Ovary (tissue), 9 donors: Measurements from ENCODE around the gene SMIM5. TPM values are rescaled to one million over a fixed set of nuclear protein-coding genes. Genes with fewer than 3 reads are reported as not detected.

Experiments used
- DNase-seq, 5 donors: peaks; one replicate each; pipeline ENCODE4 v3.0.0-alpha.2; 2019 to 2020
- H3K27ac ChIP-seq, 2 donors: fragments of 200-600 bp; one replicate each; pipeline versions ENCODE4 v1.5.1 to v1.8.0; 2019 to 2022
- H3K27me3 ChIP-seq: fragments of 200-600 bp; one replicate; pipeline ENCODE4 v1.8.0; 2022
- H3K36me3 ChIP-seq: fragments of 200-600 bp; sonication (generic); one replicate; pipeline ENCODE4 v1.5.1; 2019
- H3K4me1 ChIP-seq: one replicate; pipeline ENCODE4 v1.8.1; 2013; ENCODE audit warnings: mild to moderate bottlenecking, moderate library complexity; ENCODE audit not compliant: insufficient read depth
- H3K4me3 ChIP-seq: fragments of 200-600 bp; sonication (generic); one replicate; pipeline ENCODE4 v1.5.1; 2017
- H3K9me3 ChIP-seq, 2 donors: fragments of 200-600 bp in 1 of 2; sonication (generic) in 1 of 2; one replicate each; pipeline versions ENCODE4 v1.5.1 to v1.8.1; 2013 to 2019; ENCODE audit warnings: mild to moderate bottlenecking in 1 of 2, moderate library complexity in 1 of 2
- EP300 ChIP-seq: sonication (generic); formaldehyde crosslinking; IDR thresholded peaks from one replicate; pipeline ENCODE4 v1.6.1; 2017; ENCODE audit warnings: antibody characterized with exemption
- POLR2A ChIP-seq: fragments of 450-650 bp; IDR thresholded peaks from one replicate; pipeline ENCODE4 v1.6.1; 2017; ENCODE audit warnings: antibody characterized with exemption, mild to moderate bottlenecking, moderate library complexity
- WGBS, 3 donors: extraction: QIAGEN DNeasy Blood & Tissue Kit in 1 of 3; methylation state at CpG; one replicate each; pipeline versions ENCODE4 v1.1.5 to v1.1.7; 2013 to 2017; 5-methylcytosine and 5-hydroxymethylcytosine counted together
- intact Hi-C, 4 donors: fragments of 100-400 bp; cut with DNase I; formaldehyde crosslinking; loops; one replicate each; pipeline versions ENCODE4 v1.11.0 to v1.15.1; 2022 to 2023
- polyA plus RNA-seq, 2 donors: library from polyadenylated mRNA; stranded (reverse); fragments of 200-250 nt in 1 of 2; fragments of 350-450 nt in 1 of 2; fragmentation: Illumina TruSeq in 1 of 2; extraction: RNeasy Lipid Tissue Mini Kit (QIAGEN cat#74804) in 1 of 2; gene quantifications; one replicate each; pipeline ENCODE4 v1.2.3, GENCODE V29; 2013 to 2014
- total RNA-seq, 7 donors: library from RNA; depleted of rRNA in 2 of 7; stranded (reverse); fragments of >200 nt in 2 of 7; fragmentation: NEBNext Ultra II Directional in 3 of 7; extraction: Animal tissue kit (Norgen Biotek cat#: 25700) in 3 of 7; gene quantifications; one replicate each; pipeline versions ENCODE4 v1.1.0 to v1.2.4, GENCODE V29; 2016 to 2023
- TF ChIP-seq, protein P1 (sequence below), 3 donors: fragments of 450-650 bp in 2 of 3; fragments of 200-600 bp in 1 of 3; IDR thresholded peaks; one replicate each; pipeline versions ENCODE4 v1.5.1 to v1.8.0; 2016 to 2022; ENCODE audit warnings: antibody characterized with exemption in 3 of 3, mild to moderate bottlenecking in 1 of 3
- donor health status: DM: no; HTN: no; CAD: no; lungs with moderate emphysema.
- donor health status: DM: no; HTN: no; CAD: no.
- donor health status: Bipolar disorder and iron deficiency.
- donor health status: DM: yes; HTN: yes; CAD: no.
- donor health status: DM: no; HTN: no; CAD: no.
- donor health status: DM: yes; HTN: yes; CAD: no.

The SMIM5 gene
- total and polyA plus RNA-seq, 9 donors, result 0.51 to 7.9 (median 1.3) TPM

DNA sequence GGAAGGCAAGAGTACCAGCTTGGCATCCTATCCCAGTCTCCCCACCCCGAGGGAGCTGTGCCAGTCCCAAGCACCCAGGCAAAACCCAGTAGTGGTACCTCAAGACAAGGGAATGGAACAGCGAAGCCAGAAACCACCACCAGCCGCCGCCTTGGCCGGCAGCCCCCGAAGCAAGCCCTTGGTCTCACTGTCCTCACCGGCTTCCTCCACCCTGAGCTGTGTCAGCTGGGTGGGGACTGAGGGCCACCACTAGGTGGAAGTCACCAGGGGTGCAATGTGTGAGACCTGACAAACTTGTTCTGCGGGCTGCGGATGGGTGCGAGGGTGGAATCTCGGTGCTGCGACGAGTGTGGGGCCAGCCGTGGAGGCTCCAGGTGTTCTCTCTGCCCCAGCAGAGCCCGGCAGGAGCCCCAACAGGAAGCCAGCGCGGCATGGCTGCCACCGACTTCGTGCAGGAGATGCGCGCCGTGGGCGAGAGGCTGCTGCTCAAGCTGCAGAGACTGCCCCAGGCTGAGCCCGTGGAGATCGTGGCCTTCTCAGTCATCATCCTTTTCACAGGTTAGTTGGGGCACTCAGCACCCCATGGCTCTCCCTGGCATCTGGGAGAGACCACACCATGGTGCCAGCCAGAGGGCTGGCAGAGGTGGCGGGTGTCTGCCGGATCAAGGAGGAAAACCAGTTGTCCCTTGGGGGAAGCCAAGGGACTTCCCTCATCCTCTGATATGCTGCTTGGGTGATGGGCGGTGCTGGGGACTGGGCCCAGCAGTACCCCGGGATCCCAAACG lies 6.7 kb downstream of the SMIM5 start:
- Histone ChIP-seq H3K4me1 (no peaks in the 10 kb centered on the region), H3K9me3 (no peaks in the 10 kb centered on the region), H3K4me3 (no peak overlapping the region), H3K27me3 (no peaks in the 10 kb centered on the region), H3K36me3 (no peaks in the 10 kb centered on the region), H3K27ac (no peak overlapping the region)
- WGBS, 3 donors, result 93% methylated on average over 29 to 30 of the region's 30 CpGs
- intact Hi-C loops, result no loop called here
- no peak for DNase-seq
- TF ChIP-seq POLR2A (no peak), EP300 (no peak)
- TF ChIP-seq, protein P1, sequence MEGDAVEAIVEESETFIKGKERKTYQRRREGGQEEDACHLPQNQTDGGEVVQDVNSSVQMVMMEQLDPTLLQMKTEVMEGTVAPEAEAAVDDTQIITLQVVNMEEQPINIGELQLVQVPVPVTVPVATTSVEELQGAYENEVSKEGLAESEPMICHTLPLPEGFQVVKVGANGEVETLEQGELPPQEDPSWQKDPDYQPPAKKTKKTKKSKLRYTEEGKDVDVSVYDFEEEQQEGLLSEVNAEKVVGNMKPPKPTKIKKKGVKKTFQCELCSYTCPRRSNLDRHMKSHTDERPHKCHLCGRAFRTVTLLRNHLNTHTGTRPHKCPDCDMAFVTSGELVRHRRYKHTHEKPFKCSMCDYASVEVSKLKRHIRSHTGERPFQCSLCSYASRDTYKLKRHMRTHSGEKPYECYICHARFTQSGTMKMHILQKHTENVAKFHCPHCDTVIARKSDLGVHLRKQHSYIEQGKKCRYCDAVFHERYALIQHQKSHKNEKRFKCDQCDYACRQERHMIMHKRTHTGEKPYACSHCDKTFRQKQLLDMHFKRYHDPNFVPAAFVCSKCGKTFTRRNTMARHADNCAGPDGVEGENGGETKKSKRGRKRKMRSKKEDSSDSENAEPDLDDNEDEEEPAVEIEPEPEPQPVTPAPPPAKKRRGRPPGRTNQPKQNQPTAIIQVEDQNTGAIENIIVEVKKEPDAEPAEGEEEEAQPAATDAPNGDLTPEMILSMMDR (IDR thresholded peaks at IDR 0.05), result no peak

DNA sequence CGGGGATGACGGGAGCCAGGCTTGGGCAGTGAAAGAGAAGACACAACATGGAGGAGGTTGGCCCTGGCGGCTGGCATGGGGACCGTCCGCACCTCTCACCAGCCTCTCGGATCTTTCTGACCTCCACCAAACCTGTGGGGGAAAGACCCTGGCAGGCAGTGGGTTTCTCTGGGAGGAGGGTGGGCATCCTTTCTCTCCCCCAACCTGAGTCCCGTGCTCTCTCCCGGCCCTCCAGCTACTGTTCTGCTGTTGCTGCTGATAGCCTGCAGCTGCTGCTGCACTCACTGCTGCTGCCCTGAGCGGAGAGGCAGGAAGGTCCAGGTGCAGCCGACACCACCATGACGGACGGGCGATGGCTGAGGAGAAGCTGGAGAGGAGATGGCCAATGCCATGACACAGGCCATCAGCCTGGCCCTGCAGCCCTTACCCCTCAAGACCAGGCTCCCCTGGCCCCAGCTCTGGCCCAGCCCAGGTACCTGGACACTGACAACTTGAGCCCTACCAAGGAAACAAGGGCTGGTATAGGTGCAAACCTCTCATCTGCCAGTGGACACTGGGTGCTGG lies 7.4 kb downstream of the SMIM5 start:
- Histone ChIP-seq H3K9me3 (no peaks in the 10 kb centered on the region), H3K4me3 (no peak overlapping the region), H3K27me3 (no peaks in the 10 kb centered on the region), H3K4me1 (no peaks in the 10 kb centered on the region), H3K36me3 (no peaks in the 10 kb centered on the region), H3K27ac (no peak overlapping the region)
- DNase-seq, result no peak
- TF ChIP-seq POLR2A (no peak), EP300 (no peak)
- TF ChIP-seq, protein P1 (IDR thresholded peaks at IDR 0.05), result no peak
- whole genome bisulfite sequencing, 3 donors, result 85 to 90% (median 90%) methylated on average over 13 of the region's 13 CpGs
- intact Hi-C loops, result no loop called here

DNA sequence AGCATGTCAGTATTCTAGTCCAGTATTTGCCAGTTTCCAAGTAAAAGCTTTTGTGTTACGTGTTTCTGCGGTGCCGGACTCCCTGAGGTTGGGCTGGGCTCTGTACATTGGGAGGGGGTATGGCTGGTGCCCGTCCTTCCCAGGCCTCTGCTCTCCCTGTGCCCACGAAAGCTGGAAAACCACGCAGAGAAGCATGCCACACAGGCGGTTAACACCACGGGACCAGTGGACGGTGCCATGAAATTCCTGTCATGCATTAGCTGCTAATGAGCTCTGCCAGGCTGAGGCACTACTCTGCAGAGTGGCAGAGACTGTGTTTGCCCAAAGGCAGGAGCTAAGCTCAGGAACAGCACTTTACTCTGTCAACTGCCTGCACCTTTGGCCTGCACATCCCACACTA lies 8.1 kb downstream of the SMIM5 start:
- no peak overlapping the region for H3K27ac ChIP-seq
- H3K27me3 ChIP-seq, result no peaks in the 10 kb centered on the region
- no peaks in the 10 kb centered on the region for H3K9me3 ChIP-seq
- DNase-seq, result no peak
- intact Hi-C loops, result no loop called here
- H3K4me3 ChIP-seq, result no peak overlapping the region
- WGBS, 3 donors, result 89 to 91% (median 90%) methylated on average over 9 of the region's 9 CpGs
- H3K36me3 ChIP-seq, result no peaks in the 10 kb centered on the region
- no peaks in the 10 kb centered on the region for H3K4me1 ChIP-seq
- no peak for TF ChIP-seq POLR2A
- no peak for TF ChIP-seq EP300
- TF ChIP-seq, protein P1 (IDR thresholded peaks at IDR 0.05), result no peak

DNA sequence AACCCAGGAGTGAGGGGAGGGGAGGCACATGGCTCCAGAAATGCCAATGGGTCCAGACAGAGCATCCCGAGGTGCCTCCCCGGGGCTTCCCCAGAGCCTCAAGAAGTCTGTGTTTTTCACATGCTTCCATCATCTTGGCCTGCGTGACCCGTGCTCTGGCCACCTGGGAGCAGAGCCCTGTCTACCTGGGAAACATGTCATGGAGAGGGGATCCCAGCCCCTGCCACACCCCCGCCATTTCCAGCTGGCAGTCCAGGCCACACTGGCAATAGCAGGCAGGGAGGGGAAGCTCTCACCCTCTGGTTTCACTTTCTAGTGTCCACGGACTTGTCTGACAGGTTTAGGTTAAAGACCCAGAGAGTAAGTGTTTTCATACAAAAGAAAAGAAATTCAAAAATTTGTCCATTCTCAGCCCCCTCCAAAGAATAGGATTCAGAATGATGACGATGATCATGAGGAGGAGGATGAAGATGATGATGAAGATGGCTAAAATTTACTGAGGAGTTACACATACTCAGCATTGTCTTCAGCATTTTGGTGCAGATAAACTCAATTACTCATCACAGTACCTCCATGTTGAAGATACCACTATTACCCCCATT lies 9.0 kb downstream of the SMIM5 start:
- H3K27me3 ChIP-seq, result no peaks in the 10 kb centered on the region
- H3K36me3 ChIP-seq, result no peaks in the 10 kb centered on the region
- intact Hi-C loops, result no loop called here
- H3K27ac ChIP-seq, result no peak overlapping the region
- no peak for DNase-seq
- no peaks in the 10 kb centered on the region for H3K4me1 ChIP-seq
- H3K9me3 ChIP-seq, result no peaks in the 10 kb centered on the region
- whole genome bisulfite sequencing, 3 donors, result 81 to 88% (median 85%) methylated on average over 7 of the region's 7 CpGs
- no peak overlapping the region for H3K4me3 ChIP-seq
- TF ChIP-seq, protein P1 (IDR thresholded peaks at IDR 0.05), result no peak
- TF ChIP-seq EP300 (no peak), POLR2A (no peak)
